GM23338 (cell line): ENCODE data around the gene UBE2V1.

Experiments
- CREB1 ChIP-seq: fragments of 250-450 bp; sonication (Bioruptor Pico); IDR thresholded peaks from 2 replicates; pipeline ENCODE4 v1.5.0; 2020; ENCODE audit warnings: low read depth, mild to moderate bottlenecking, moderate library complexity
- CTCF ChIP-seq, 2 experiments: fragments of 200-600 bp in 1 of 2; sonication (generic) in 1 of 2; conservative IDR thresholded peaks; 2 replicates each; pipeline versions ENCODE4 v1.5.1 to v1.6.1; 2016 to 2017; ENCODE audit warnings: antibody characterized with exemption in 2 of 2, low read depth in 2 of 2, mild to moderate bottlenecking in 2 of 2, moderate library complexity in 1 of 2
- EZH2 ChIP-seq: fragments of 200-600 bp; sonication (generic); IDR thresholded peaks from one replicate; pipeline ENCODE4 v1.8.0; 2017; ENCODE audit warnings: antibody characterized with exemption, mild to moderate bottlenecking, low read depth; ENCODE audit not compliant: unreplicated experiment
- EZH2phosphoT487 ChIP-seq: fragments of 200-600 bp; sonication (generic); IDR thresholded peaks from one replicate; pipeline ENCODE4 v1.8.1; 2018; ENCODE audit warnings: antibody characterized with exemption; ENCODE audit not compliant: unreplicated experiment
- JUNB ChIP-seq: IDR thresholded peaks from one replicate; pipeline ENCODE4 v1.6.1; 2016; ENCODE audit warnings: antibody characterized with exemption; ENCODE audit not compliant: unreplicated experiment
- NANOG ChIP-seq: IDR thresholded peaks from 2 replicates; pipeline ENCODE4 v1.6.1; 2016; ENCODE audit warnings: antibody characterized with exemption, borderline replicate concordance
- POLR2AphosphoS5 ChIP-seq: IDR thresholded peaks from 2 replicates; pipeline ENCODE4 v1.6.1; 2016; ENCODE audit warnings: antibody characterized with exemption, low read depth
- STAT1 ChIP-seq: IDR thresholded peaks from one replicate; pipeline ENCODE4 v1.6.1; 2016; ENCODE audit warnings: antibody characterized with exemption; ENCODE audit not compliant: unreplicated experiment
- ZNF114 ChIP-seq: fragments of 250-450 bp; sonication (Bioruptor Pico); IDR thresholded peaks from 2 replicates; pipeline ENCODE4 v1.5.0; 2020; ENCODE audit warnings: mild to moderate bottlenecking, moderate library complexity
- ZNF331 ChIP-seq: fragments of 250-450 bp; sonication (Bioruptor Pico); IDR thresholded peaks from 2 replicates; pipeline ENCODE4 v1.5.0; 2020; ENCODE audit warnings: low read depth, mild to moderate bottlenecking, moderate library complexity
- TF ChIP-seq, protein P1 (sequence below): IDR thresholded peaks from one replicate; pipeline ENCODE4 v1.6.1; 2018; ENCODE audit warnings: antibody characterized with exemption; ENCODE audit not compliant: unreplicated experiment
- TF ChIP-seq, protein P2 (sequence below): IDR thresholded peaks from 2 replicates; pipeline ENCODE4 v1.6.1; 2016; ENCODE audit warnings: antibody characterized with exemption
- TF ChIP-seq, protein P3 (sequence below): fragments of 250-450 bp; sonication (Bioruptor Pico); IDR thresholded peaks from 2 replicates; pipeline ENCODE4 v1.5.0; 2020; ENCODE audit warnings: mild to moderate bottlenecking, moderate library complexity

DNA sequence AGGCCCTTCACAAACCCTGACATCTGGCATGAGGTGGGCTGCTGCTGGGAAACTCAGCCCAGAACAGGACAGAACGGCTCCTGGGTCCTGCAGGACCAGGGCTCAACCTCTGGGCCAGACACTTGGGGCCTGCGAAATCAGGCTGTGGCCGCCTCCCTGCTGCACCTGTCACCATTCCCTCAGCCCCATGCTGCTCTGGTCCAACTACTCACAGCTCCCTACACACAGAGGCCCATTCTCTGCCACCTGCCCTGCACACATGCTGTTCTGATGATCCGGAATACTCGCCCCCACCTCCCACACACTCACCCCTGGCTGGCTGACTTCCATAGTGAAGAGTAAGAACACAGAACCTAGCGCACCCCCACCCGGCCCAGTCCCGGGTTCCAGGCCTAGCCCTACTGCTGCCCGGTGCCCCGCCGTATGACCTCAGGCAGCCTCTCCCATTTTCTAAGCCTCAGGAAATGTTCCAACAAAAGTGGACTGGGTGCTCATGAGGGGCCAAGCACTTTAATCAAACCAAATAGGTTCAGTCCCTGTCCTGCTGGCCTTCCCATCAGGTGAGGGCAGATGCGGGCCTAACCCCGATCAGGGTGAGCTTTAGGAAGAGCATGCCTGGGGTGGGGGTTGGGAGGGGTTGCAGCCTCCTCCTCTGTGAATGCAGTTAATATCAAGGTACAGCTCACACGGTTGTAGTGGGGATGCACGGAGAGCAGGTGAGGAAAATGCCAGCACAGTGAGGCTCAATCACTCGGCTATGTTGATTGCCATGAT, 36.7 kb upstream of the UBE2V1 start:
- TF ChIP-seq POLR2AphosphoS5 (no peak), CTCF (conservative IDR thresholded peaks at IDR 0.05; ENCODE audit: low read depth in 2 of 2) (no peak), EZH2 (no peak), NANOG (no peak), EZH2phosphoT487 (no peak), ZNF331 (CRISPR knock-in tag) (no peak), JUNB (no peak), CREB1 (no peak), STAT1 (no peak), ZNF114 (CRISPR knock-in tag) (no peak)
- TF ChIP-seq, protein P1, sequence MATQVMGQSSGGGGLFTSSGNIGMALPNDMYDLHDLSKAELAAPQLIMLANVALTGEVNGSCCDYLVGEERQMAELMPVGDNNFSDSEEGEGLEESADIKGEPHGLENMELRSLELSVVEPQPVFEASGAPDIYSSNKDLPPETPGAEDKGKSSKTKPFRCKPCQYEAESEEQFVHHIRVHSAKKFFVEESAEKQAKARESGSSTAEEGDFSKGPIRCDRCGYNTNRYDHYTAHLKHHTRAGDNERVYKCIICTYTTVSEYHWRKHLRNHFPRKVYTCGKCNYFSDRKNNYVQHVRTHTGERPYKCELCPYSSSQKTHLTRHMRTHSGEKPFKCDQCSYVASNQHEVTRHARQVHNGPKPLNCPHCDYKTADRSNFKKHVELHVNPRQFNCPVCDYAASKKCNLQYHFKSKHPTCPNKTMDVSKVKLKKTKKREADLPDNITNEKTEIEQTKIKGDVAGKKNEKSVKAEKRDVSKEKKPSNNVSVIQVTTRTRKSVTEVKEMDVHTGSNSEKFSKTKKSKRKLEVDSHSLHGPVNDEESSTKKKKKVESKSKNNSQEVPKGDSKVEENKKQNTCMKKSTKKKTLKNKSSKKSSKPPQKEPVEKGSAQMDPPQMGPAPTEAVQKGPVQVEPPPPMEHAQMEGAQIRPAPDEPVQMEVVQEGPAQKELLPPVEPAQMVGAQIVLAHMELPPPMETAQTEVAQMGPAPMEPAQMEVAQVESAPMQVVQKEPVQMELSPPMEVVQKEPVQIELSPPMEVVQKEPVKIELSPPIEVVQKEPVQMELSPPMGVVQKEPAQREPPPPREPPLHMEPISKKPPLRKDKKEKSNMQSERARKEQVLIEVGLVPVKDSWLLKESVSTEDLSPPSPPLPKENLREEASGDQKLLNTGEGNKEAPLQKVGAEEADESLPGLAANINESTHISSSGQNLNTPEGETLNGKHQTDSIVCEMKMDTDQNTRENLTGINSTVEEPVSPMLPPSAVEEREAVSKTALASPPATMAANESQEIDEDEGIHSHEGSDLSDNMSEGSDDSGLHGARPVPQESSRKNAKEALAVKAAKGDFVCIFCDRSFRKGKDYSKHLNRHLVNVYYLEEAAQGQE: no peak
- TF ChIP-seq, protein P2, sequence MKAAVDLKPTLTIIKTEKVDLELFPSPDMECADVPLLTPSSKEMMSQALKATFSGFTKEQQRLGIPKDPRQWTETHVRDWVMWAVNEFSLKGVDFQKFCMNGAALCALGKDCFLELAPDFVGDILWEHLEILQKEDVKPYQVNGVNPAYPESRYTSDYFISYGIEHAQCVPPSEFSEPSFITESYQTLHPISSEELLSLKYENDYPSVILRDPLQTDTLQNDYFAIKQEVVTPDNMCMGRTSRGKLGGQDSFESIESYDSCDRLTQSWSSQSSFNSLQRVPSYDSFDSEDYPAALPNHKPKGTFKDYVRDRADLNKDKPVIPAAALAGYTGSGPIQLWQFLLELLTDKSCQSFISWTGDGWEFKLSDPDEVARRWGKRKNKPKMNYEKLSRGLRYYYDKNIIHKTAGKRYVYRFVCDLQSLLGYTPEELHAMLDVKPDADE: no peak
- TF ChIP-seq, protein P3, sequence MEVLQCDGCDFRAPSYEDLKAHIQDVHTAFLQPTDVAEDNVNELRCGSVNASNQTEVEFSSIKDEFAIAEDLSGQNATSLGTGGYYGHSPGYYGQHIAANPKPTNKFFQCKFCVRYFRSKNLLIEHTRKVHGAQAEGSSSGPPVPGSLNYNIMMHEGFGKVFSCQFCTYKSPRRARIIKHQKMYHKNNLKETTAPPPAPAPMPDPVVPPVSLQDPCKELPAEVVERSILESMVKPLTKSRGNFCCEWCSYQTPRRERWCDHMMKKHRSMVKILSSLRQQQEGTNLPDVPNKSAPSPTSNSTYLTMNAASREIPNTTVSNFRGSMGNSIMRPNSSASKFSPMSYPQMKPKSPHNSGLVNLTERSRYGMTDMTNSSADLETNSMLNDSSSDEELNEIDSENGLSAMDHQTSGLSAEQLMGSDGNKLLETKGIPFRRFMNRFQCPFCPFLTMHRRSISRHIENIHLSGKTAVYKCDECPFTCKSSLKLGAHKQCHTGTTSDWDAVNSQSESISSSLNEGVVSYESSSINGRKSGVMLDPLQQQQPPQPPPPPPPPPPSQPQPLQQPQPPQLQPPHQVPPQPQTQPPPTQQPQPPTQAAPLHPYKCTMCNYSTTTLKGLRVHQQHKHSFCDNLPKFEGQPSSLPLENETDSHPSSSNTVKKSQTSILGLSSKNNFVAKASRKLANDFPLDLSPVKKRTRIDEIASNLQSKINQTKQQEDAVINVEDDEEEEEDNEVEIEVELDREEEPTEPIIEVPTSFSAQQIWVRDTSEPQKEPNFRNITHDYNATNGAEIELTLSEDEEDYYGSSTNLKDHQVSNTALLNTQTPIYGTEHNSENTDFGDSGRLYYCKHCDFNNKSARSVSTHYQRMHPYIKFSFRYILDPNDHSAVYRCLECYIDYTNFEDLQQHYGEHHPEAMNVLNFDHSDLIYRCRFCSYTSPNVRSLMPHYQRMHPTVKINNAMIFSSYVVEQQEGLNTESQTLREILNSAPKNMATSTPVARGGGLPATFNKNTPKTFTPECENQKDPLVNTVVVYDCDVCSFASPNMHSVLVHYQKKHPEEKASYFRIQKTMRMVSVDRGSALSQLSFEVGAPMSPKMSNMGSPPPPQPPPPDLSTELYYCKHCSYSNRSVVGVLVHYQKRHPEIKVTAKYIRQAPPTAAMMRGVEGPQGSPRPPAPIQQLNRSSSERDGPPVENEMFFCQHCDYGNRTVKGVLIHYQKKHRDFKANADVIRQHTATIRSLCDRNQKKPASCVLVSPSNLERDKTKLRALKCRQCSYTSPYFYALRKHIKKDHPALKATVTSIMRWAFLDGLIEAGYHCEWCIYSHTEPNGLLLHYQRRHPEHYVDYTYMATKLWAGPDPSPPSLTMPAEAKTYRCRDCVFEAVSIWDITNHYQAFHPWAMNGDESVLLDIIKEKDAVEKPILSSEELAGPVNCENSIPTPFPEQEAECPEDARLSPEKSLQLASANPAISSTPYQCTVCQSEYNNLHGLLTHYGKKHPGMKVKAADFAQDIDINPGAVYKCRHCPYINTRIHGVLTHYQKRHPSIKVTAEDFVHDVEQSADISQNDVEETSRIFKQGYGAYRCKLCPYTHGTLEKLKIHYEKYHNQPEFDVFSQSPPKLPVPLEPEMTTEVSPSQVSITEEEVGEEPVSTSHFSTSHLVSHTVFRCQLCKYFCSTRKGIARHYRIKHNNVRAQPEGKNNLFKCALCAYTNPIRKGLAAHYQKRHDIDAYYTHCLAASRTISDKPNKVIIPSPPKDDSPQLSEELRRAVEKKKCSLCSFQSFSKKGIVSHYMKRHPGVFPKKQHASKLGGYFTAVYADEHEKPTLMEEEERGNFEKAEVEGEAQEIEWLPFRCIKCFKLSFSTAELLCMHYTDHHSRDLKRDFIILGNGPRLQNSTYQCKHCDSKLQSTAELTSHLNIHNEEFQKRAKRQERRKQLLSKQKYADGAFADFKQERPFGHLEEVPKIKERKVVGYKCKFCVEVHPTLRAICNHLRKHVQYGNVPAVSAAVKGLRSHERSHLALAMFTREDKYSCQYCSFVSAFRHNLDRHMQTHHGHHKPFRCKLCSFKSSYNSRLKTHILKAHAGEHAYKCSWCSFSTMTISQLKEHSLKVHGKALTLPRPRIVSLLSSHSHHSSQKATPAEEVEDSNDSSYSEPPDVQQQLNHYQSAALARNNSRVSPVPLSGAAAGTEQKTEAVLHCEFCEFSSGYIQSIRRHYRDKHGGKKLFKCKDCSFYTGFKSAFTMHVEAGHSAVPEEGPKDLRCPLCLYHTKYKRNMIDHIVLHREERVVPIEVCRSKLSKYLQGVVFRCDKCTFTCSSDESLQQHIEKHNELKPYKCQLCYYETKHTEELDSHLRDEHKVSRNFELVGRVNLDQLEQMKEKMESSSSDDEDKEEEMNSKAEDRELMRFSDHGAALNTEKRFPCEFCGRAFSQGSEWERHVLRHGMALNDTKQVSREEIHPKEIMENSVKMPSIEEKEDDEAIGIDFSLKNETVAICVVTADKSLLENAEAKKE (CRISPR knock-in tag): no peak
